ENCODE data around the gene SYT6.

The SYT6 gene

GRCh38 chr1:114116086-114116485 is 37.6 kb downstream of the SYT6 start:
- Mint-ChIP-seq H3K27me3 (no peaks in the 10 kb centered on the region), H3K36me3 (no peaks in the 10 kb centered on the region), H3K9me3 (ENCODE audit: low read depth) (no peaks in the 10 kb centered on the region), H3K4me3 (no peak overlapping the region), H3K4me1 (ENCODE audit: low read depth) (peaks cover 4% of the 10 kb centered on the region), H3K27ac (no peak overlapping the region)

DNA sequence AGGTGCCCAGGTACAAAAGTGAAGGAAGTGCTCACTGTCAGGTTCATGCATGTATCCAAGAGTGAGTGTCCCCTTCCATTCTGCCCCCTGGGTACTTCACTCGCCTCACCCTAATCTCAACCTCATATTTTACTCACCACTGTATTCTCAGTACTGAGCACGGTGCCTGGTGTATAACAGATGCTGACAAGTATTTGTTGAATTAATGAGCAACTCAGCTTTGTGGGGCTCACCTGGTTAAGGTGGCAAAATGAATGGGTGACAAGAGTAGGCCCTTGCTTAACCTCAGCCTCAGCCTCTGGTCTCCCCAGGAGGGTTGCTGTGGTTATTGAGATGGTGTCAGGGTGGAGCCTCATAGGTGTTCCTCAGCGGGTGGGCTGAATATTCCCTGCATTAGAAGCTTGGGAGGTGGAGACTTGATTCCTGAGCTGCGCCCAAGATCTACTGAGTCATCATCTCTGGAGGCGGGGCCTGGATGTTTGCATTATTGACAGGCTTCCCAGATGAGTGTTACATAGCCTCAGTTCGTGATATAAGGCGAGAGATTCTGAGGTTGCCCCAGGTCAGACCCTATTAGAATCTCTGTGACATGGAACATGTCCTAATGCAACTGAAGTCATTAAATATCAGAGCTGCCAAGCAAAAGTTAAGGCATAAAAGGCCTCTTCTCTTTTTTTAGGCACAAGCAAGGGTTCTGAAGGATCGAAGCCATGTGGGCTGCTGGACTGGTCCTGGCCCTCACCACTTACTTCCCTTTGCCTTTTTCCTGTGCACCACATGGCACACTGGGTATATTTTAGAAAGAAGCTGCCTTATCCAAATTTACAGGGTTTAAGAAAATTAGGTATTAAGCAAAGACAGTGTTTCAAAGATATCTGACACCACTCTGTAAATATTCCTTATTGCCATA is 39.2 kb downstream of the SYT6 start:
- H3K27ac Mint-ChIP-seq: no peak overlapping the region
- H3K27me3 Mint-ChIP-seq: no peaks in the 10 kb centered on the region
- H3K36me3 Mint-ChIP-seq: no peaks in the 10 kb centered on the region
- H3K4me3 Mint-ChIP-seq: no peak overlapping the region
- H3K9me3 Mint-ChIP-seq (ENCODE audit: low read depth): no peaks in the 10 kb centered on the region
- peaks cover 4% of the 10 kb centered on the region for H3K4me1 Mint-ChIP-seq (ENCODE audit: low read depth)

GRCh38 chr1:114113411-114114184 is 40.1 kb downstream of the SYT6 start:
- Mint-ChIP-seq H3K27me3 (no peaks in the 10 kb centered on the region), H3K4me1 (ENCODE audit: low read depth) (peaks cover 4% of the 10 kb centered on the region), H3K4me3 (no peak overlapping the region), H3K36me3 (no peaks in the 10 kb centered on the region), H3K9me3 (ENCODE audit: low read depth) (no peaks in the 10 kb centered on the region), H3K27ac (no peak overlapping the region)

DNA sequence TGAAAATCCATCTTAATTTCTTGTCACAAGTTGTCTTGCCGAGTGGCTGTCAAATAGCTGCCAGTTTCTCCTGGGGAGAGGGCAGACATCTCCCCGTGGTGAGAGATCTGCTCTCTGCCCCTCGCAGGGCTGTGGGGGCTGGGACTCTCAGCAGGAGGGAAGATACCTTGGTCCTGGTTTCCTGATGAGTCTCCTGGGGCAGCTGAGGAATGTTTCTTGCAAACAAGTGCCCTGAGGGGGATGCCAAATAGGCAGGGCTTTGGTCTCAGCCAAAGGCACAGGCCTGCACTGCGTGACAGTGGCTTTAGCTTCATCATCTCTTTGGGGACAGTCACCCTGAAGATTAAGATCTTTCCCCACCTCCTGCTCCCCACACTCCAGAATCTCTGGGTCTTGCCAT is 40.9 kb downstream of the SYT6 start:
- H3K4me3 Mint-ChIP-seq: no peak overlapping the region
- H3K4me1 Mint-ChIP-seq (ENCODE audit: low read depth): peaks cover 4% of the 10 kb centered on the region
- H3K27ac Mint-ChIP-seq: no peak overlapping the region
- H3K27me3 Mint-ChIP-seq: no peaks in the 10 kb centered on the region
- H3K36me3 Mint-ChIP-seq: no peaks in the 10 kb centered on the region
- H3K9me3 Mint-ChIP-seq (ENCODE audit: low read depth): no peaks in the 10 kb centered on the region

GRCh38 chr1:114111731-114112641 is 41.7 kb downstream of the SYT6 start:
- H3K27me3 Mint-ChIP-seq: no peaks in the 10 kb centered on the region
- no peak overlapping the region for H3K27ac Mint-ChIP-seq
- no peak overlapping the region for H3K4me3 Mint-ChIP-seq
- H3K4me1 Mint-ChIP-seq (ENCODE audit: low read depth): peaks cover 4% of the 10 kb centered on the region
- H3K9me3 Mint-ChIP-seq (ENCODE audit: low read depth): no peaks in the 10 kb centered on the region
- no peaks in the 10 kb centered on the region for H3K36me3 Mint-ChIP-seq

GRCh38 chr1:114109981-114110380 is 43.7 kb downstream of the SYT6 start:
- peaks cover 4% of the 10 kb centered on the region for H3K4me1 Mint-ChIP-seq (ENCODE audit: low read depth)

DNA sequence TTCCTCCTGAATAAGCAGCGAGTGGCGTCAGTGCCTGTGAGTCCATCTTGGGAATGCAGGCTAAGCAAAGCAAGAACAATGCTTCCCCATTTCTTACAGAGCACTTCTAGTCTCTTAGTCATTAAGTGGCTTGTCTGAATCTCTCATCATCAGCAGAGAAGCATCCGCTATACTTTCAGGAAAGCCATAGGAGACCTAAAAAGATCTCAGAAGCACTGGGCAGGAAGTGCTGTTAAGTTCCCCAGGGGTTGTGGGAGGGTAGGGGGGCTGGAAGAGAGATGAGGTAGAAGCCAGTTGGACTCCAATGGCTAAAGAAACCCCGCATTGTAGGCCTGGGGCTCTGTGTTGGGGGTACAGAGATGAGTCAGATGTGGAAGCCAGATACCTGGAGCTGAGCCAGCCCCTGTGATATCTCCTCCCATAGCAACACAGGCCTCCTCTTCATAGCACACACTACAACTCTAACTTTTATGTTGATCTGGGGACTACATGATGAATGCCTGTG is 44.9 kb downstream of the SYT6 start:
- H3K27ac Mint-ChIP-seq: no peak overlapping the region
- H3K4me3 Mint-ChIP-seq: no peak overlapping the region
- peaks cover 4% of the 10 kb centered on the region for H3K4me1 Mint-ChIP-seq (ENCODE audit: low read depth)
- H3K27me3 Mint-ChIP-seq: no peaks in the 10 kb centered on the region
- no peaks in the 10 kb centered on the region for H3K36me3 Mint-ChIP-seq
- H3K9me3 Mint-ChIP-seq (ENCODE audit: low read depth): no peaks in the 10 kb centered on the region

More at GRCh38 chr1:114109981-114110380, 43.7 kb downstream of the SYT6 start:
- H3K27ac Mint-ChIP-seq: no peak overlapping the region
- H3K9me3 Mint-ChIP-seq (ENCODE audit: low read depth): no peaks in the 10 kb centered on the region
- no peaks in the 10 kb centered on the region for H3K27me3 Mint-ChIP-seq
- no peak overlapping the region for H3K4me3 Mint-ChIP-seq
- H3K36me3 Mint-ChIP-seq: no peaks in the 10 kb centered on the region

- H3K36me3 Mint-ChIP-seq: no peaks in the 10 kb centered on the region
- H3K9me3 Mint-ChIP-seq (ENCODE audit: low read depth): no peaks in the 10 kb centered on the region
- H3K4me3 Mint-ChIP-seq: no peak overlapping the region
- H3K27ac Mint-ChIP-seq: no peak overlapping the region
- no peaks in the 10 kb centered on the region for H3K4me1 Mint-ChIP-seq (ENCODE audit: low read depth)
- H3K27me3 Mint-ChIP-seq: no peaks in the 10 kb centered on the region
Observed at GRCh38 chr1:114107474-114108435, 45.9 kb downstream of the SYT6 start.

DNA sequence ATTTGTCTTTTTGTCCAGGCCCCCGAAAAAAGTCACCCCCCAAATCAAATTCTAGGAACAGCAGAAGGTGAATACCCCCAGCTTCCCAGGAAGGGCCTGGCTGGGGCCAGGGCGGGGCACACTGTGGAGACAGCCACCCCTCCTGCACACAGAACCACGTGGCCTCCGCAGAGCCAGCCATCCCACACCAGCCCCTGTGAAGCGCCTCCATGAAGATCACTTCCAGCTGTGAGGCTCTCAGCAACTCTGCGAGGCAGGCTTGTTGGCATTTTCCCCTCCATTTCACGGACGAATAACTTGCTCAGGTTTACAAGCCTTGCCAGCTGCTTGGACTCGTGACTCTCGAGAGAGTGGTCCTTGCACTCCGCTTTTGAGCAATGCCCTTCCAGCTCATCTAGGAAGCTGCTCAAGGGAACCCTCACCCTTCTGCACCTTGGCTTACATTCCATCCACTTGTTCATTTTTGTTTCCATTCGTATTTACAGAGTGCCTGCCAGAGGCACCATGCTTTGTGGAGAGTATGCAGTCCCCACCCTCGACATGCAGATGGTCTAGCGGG is 48.2 kb downstream of the SYT6 start:
- H3K4me1 Mint-ChIP-seq (ENCODE audit: low read depth): no peaks in the 10 kb centered on the region

GRCh38 chr1:114104949-114105348 is 48.7 kb downstream of the SYT6 start:
- no peaks in the 10 kb centered on the region for H3K36me3 Mint-ChIP-seq
- no peaks in the 10 kb centered on the region for H3K9me3 Mint-ChIP-seq (ENCODE audit: low read depth)
- H3K27ac Mint-ChIP-seq: no peak overlapping the region
- no peaks in the 10 kb centered on the region for H3K4me1 Mint-ChIP-seq (ENCODE audit: low read depth)
- no peak overlapping the region for H3K4me3 Mint-ChIP-seq
- H3K27me3 Mint-ChIP-seq: no peaks in the 10 kb centered on the region

More for the DNA sequence above, 48.2 kb downstream of the SYT6 start:
- Mint-ChIP-seq H3K9me3 (ENCODE audit: low read depth) (no peaks in the 10 kb centered on the region), H3K4me3 (no peak overlapping the region), H3K27ac (no peak overlapping the region), H3K36me3 (no peaks in the 10 kb centered on the region), H3K27me3 (no peaks in the 10 kb centered on the region)

GRCh38 chr1:114103992-114104391 is 49.7 kb downstream of the SYT6 start:
- no peaks in the 10 kb centered on the region for H3K9me3 Mint-ChIP-seq (ENCODE audit: low read depth)
- H3K4me3 Mint-ChIP-seq: no peak overlapping the region
- H3K27me3 Mint-ChIP-seq: no peaks in the 10 kb centered on the region
- H3K36me3 Mint-ChIP-seq: no peaks in the 10 kb centered on the region
- no peak overlapping the region for H3K27ac Mint-ChIP-seq
- no peaks in the 10 kb centered on the region for H3K4me1 Mint-ChIP-seq (ENCODE audit: low read depth)

DNA sequence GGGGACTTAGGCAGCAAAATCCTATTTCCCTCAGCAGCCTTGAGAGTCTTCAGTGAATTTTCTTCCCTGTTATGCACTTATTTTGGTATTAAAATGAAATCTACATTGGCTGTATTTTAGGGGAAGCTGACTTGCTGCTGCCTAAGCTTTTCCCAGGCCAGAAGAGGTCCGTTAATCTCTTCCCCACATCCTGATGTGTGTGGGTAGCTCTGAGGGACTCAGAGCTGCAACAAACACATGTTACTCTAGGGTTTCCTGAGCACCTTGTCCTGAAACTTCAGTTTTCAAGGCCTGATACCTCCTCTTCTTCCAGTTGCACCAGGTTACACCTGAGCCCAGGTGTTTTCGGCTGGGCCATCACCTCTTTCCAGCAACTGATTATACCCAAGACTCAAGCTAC is 51.5 kb downstream of the SYT6 start:
- Mint-ChIP-seq H3K27me3 (no peaks in the 10 kb centered on the region), H3K4me1 (ENCODE audit: low read depth) (no peaks in the 10 kb centered on the region), H3K36me3 (no peaks in the 10 kb centered on the region), H3K9me3 (ENCODE audit: low read depth) (no peaks in the 10 kb centered on the region), H3K4me3 (no peak overlapping the region), H3K27ac (no peak overlapping the region)

- Mint-ChIP-seq H3K27me3 (no peaks in the 10 kb centered on the region), H3K9me3 (ENCODE audit: low read depth) (no peaks in the 10 kb centered on the region), H3K4me1 (ENCODE audit: low read depth) (no peaks in the 10 kb centered on the region), H3K27ac (no peak overlapping the region), H3K4me3 (no peak overlapping the region), H3K36me3 (no peaks in the 10 kb centered on the region)
Observed at GRCh38 chr1:114100148-114100547, 53.5 kb downstream of the SYT6 start.

Data from activated naive CD8-positive, alpha-beta T cell (primary cell).